ENCODE results near the gene BAIAP3. TPM values are rescaled to one million over a fixed set of nuclear protein-coding genes. Genes with fewer than 3 reads are reported as not detected.

The BAIAP3 gene
- total and polyA plus RNA-seq, 2 of the 4 experiments (the other 2 are of a cell fraction): 0.36 to 0.65 TPM

DNA sequence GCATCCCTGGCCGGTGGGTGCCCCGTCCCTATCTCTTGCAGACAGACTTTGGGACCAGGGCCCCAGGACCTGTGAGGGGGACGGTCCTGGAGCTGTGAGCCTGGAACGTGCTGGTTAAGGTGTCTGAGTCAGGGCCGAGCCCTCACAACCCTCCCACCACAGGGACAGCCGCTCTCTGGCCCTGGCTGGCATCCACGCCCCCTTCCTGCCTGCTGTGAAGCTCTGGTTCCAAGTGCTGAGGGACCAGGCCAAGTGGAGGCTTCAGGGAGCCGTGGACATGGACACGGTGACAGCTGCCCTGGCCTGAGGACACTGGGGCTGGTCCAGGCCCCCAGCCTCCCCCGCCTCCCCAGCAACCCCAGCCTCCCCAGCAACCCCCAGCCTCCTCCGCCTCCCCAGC, 11.6 kb downstream of the BAIAP3 start:
- no peak overlapping the region for H3K18ac ChIP-seq (ENCODE audit: low read depth, low read length)
- H3K4me2 ChIP-seq (ENCODE audit: low read depth, low read length): no peak overlapping the region
- dilution Hi-C loops (cut with HindIII; ENCODE audit: low sequenced_read_pairs, unreplicated experiment): no loop called here
- no TSS peak for BruUV-seq (replicated peaks)
- 60% methylated on average over 1 of the region's 11 CpGs; no CpG with 5 or more reads in 1 of the 2 experiments for WGBS, 2 experiments (ENCODE audit: extremely low coverage in 2 of 2, insufficient read length in 1 of 2)
- intact Hi-C loops (cut with micrococcal nuclease): no loop called here
- peaks cover 0 to 9% of the 10 kb centered on the region in 2 experiments; a peak in 3 of 4 replicates for H3K79me1 ChIP-seq (ENCODE audit: low read depth in 1 of 2, low read length in 2 of 2)
- ChIA-PET CTCF (no interaction called here), POLR2A (ENCODE audit: unreplicated experiment) (interaction anchor here (0.6 kb wide), 1 partner anchor 293 kb away, joined by 3 read pairs; no protein-coding TSS in a partner anchor)
- H4K5ac ChIP-seq (ENCODE audit: low read depth, low read length): no peak overlapping the region
- in situ Hi-C loops (cut with MboI; ENCODE audit: low sequenced_read_pairs): no loop called here
- no peak overlapping the region for H3K27ac ChIP-seq (ENCODE audit: insufficient read depth, low read length)
- no peak overlapping the region for H3K56ac ChIP-seq (ENCODE audit: extremely low read depth, insufficient read depth, low read length)
- H3K9ac ChIP-seq (ENCODE audit: low read depth, low read length): no peak overlapping the region
- no peaks in the 10 kb centered on the region for H3K9me1 ChIP-seq (ENCODE audit: insufficient read depth, low read length)
- TF ChIP-seq, protein P1, sequence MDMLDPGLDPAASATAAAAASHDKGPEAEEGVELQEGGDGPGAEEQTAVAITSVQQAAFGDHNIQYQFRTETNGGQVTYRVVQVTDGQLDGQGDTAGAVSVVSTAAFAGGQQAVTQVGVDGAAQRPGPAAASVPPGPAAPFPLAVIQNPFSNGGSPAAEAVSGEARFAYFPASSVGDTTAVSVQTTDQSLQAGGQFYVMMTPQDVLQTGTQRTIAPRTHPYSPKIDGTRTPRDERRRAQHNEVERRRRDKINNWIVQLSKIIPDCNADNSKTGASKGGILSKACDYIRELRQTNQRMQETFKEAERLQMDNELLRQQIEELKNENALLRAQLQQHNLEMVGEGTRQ (IDR thresholded peaks at IDR 0.05; ENCODE audit: low read depth, low read length): no peak
- TF ChIP-seq MAZ (IDR thresholded peaks at IDR 0.05; ENCODE audit: borderline replicate concordance, low read depth, low read length) (no peak), RCOR1 (IDR thresholded peaks at IDR 0.05; ENCODE audit: insufficient replicate concordance, low read length) (no peak), BHLHE40 (IDR thresholded peaks at IDR 0.05; ENCODE audit: low read depth, low read length) (no peak), NFE2L2 (IDR thresholded peaks at IDR 0.05; ENCODE audit: low read depth, low read length) (no peak), MAFK (IDR thresholded peaks at IDR 0.05; ENCODE audit: low read depth, low read length) (no peak), SMC3 (IDR thresholded peaks at IDR 0.05; ENCODE audit: low read depth, low read length) (no peak), MXI1 (IDR thresholded peaks at IDR 0.05; ENCODE audit: borderline replicate concordance, low read depth, low read length) (no peak), RAD21 (IDR thresholded peaks at IDR 0.05; ENCODE audit: low read length) (no peak), RFX5 (IDR thresholded peaks at IDR 0.05; ENCODE audit: low read depth, low read length) (no peak), FOS (IDR thresholded peaks at IDR 0.05; ENCODE audit: low read depth, low read length) (no peak), CHD1 (IDR thresholded peaks at IDR 0.05; ENCODE audit: low read depth, low read length) (no peak), CEBPB (IDR thresholded peaks at IDR 0.05; ENCODE audit: low read depth, low read length) (no peak), POLR2A (IDR thresholded peaks at IDR 0.05; ENCODE audit: low read depth, low read length) (no peak)
- TF ChIP-seq, protein P2, sequence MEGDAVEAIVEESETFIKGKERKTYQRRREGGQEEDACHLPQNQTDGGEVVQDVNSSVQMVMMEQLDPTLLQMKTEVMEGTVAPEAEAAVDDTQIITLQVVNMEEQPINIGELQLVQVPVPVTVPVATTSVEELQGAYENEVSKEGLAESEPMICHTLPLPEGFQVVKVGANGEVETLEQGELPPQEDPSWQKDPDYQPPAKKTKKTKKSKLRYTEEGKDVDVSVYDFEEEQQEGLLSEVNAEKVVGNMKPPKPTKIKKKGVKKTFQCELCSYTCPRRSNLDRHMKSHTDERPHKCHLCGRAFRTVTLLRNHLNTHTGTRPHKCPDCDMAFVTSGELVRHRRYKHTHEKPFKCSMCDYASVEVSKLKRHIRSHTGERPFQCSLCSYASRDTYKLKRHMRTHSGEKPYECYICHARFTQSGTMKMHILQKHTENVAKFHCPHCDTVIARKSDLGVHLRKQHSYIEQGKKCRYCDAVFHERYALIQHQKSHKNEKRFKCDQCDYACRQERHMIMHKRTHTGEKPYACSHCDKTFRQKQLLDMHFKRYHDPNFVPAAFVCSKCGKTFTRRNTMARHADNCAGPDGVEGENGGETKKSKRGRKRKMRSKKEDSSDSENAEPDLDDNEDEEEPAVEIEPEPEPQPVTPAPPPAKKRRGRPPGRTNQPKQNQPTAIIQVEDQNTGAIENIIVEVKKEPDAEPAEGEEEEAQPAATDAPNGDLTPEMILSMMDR (conservative IDR thresholded peaks at IDR 0.05; ENCODE audit: low read depth, low read length): no peak
- TF ChIP-seq, protein P3, sequence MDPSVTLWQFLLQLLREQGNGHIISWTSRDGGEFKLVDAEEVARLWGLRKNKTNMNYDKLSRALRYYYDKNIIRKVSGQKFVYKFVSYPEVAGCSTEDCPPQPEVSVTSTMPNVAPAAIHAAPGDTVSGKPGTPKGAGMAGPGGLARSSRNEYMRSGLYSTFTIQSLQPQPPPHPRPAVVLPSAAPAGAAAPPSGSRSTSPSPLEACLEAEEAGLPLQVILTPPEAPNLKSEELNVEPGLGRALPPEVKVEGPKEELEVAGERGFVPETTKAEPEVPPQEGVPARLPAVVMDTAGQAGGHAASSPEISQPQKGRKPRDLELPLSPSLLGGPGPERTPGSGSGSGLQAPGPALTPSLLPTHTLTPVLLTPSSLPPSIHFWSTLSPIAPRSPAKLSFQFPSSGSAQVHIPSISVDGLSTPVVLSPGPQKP (IDR thresholded peaks at IDR 0.05; ENCODE audit: borderline replicate concordance, low read depth, low read length): no peak
- H3K9me3 ChIP-seq (ENCODE audit: control insufficient read depth, insufficient read depth, low read length): no peaks in the 10 kb centered on the region
- H3K4me1 ChIP-seq (ENCODE audit: control insufficient read depth, insufficient read depth, low read length): 0 out of 2 replicates have a peak, but pooled peaks cover 2% of the 10 kb centered on the region
- no peaks in the 10 kb centered on the region for H4K20me1 ChIP-seq (ENCODE audit: insufficient read depth, low read length)
- no peak overlapping the region for H2AK9ac ChIP-seq (replicated peaks; ENCODE audit: low read depth, low read length, poor library complexity)
- no peak overlapping the region for H4K91ac ChIP-seq (ENCODE audit: insufficient read depth, low read depth, low read length)
- no peak overlapping the region for H4K8ac ChIP-seq (ENCODE audit: low read depth in 2 of 2, low read length in 2 of 2)
- H2BK20ac ChIP-seq (ENCODE audit: low read depth, low read length): no peak overlapping the region
- H3K27me3 ChIP-seq (ENCODE audit: control insufficient read depth, insufficient read depth, low read length): no peaks in the 10 kb centered on the region
- H3K4me3 ChIP-seq (ENCODE audit: insufficient read depth, low read depth, low read length): no peak overlapping the region
- H3K36me3 ChIP-seq (ENCODE audit: control insufficient read depth, insufficient read depth, low read length): peaks cover 22% of the 10 kb centered on the region
- ATAC-seq (ENCODE audit: low read depth) (no peak), DNase-seq (no peak)
- no peak overlapping the region for H3K23ac ChIP-seq (ENCODE audit: low read depth, low read length)
- H3K4ac ChIP-seq (ENCODE audit: low read depth, low read length): no peak overlapping the region
- H2BK5ac ChIP-seq (ENCODE audit: low read depth, low read length, poor library complexity, severe bottlenecking): no peak overlapping the region
- no peak overlapping the region for H2AK5ac ChIP-seq (ENCODE audit: low read depth, low read length)
- H3K14ac ChIP-seq (replicated peaks; ENCODE audit: low read depth, low read length): no peak overlapping the region
- no peak overlapping the region for H2AFZ ChIP-seq (replicated peaks; ENCODE audit: low read length, poor library complexity)
- H2BK15ac ChIP-seq (ENCODE audit: low read depth, low read length): no peak overlapping the region
- no peak overlapping the region for H2BK120ac ChIP-seq (ENCODE audit: low read depth, low read length)

Measured in IMR-90 (cell line).